Fibroblast of lung (primary cell): ENCODE data around the gene ST8SIA6. TPM values are rescaled to one million over a fixed set of nuclear protein-coding genes. Genes with fewer than 3 reads are reported as not detected.

Experiments
- DNase-seq, 2 donors: peaks; one replicate each; pipeline versions ENCODE4 v3.0.0 to v3.0.0-alpha.2; 2010; ENCODE audit warnings: low read depth in 2 of 2
- H2AFZ ChIP-seq: 2 replicates; pipeline ENCODE4 v1.5.1; 2012; ENCODE audit warnings: low read length, control low read depth, inconsistent platforms
- H3K27ac ChIP-seq: 2 replicates; pipeline ENCODE4 v1.5.1; 2011; ENCODE audit warnings: low read length, control low read depth; ENCODE audit not compliant: insufficient read depth
- H3K27me3 ChIP-seq: 2 replicates; pipeline ENCODE4 v1.5.1; 2011; ENCODE audit warnings: mild to moderate bottlenecking, low read length; ENCODE audit not compliant: control insufficient read depth, insufficient read depth
- H3K36me3 ChIP-seq: 2 replicates; pipeline ENCODE4 v1.5.1; 2011; ENCODE audit warnings: low read length; ENCODE audit not compliant: control insufficient read depth, insufficient read depth
- H3K4me1 ChIP-seq: 2 replicates; pipeline ENCODE4 v1.5.1; 2011; ENCODE audit warnings: low read length; ENCODE audit not compliant: control insufficient read depth, insufficient read depth; ENCODE audit errors: extremely low read depth
- H3K4me2 ChIP-seq: 2 replicates; pipeline ENCODE4 v1.5.1; 2011; ENCODE audit warnings: low read length, control low read depth; ENCODE audit not compliant: insufficient read depth; ENCODE audit errors: extremely low read depth
- H3K4me3 ChIP-seq, 4 experiments: fragments of 200-600 bp in 1 of 4; sonication (generic) in 1 of 4; replicated peaks in 1 of 4; 2 replicates each; pipeline ENCODE4 v1.5.1; 2011 to 2016; ENCODE audit warnings: low read length in 4 of 4, low read depth in 3 of 4, mild to moderate bottlenecking in 3 of 4, control low read depth in 2 of 4, inconsistent platforms in 1 of 4, mixed read lengths in 1 of 4; ENCODE audit not compliant: insufficient read depth in 1 of 4; ENCODE audit errors: control extremely low read depth in 1 of 4
- H3K79me2 ChIP-seq: 2 replicates; pipeline ENCODE4 v1.5.1; 2012; ENCODE audit warnings: mild to moderate bottlenecking, low read length, inconsistent platforms; ENCODE audit not compliant: control insufficient read depth, insufficient read depth
- H3K9ac ChIP-seq: 2 replicates; pipeline ENCODE4 v1.5.1; 2011; ENCODE audit warnings: mild to moderate bottlenecking, low read length, control low read depth; ENCODE audit not compliant: insufficient read depth
- H3K9me3 ChIP-seq: 2 replicates; pipeline ENCODE4 v1.5.1; 2012; ENCODE audit warnings: low read depth, low read length; ENCODE audit not compliant: control insufficient read depth, insufficient read depth
- H4K20me1 ChIP-seq: 2 replicates; pipeline ENCODE4 v1.5.1; 2011; ENCODE audit warnings: low read length; ENCODE audit not compliant: control insufficient read depth, insufficient read depth; ENCODE audit errors: extremely low read depth
- CTCF ChIP-seq, 2 donors: IDR thresholded peaks in 1 of 2; conservative IDR thresholded peaks in 1 of 2; 1 replicate in 1 of 2; 2 replicates in 1 of 2; pipeline ENCODE4 v1.5.1; 2011 to 2012; ENCODE audit warnings: low read length in 2 of 2, control low read depth in 1 of 2, inconsistent platforms in 1 of 2, low read depth in 1 of 2, mild to moderate bottlenecking in 1 of 2
- EZH2 ChIP-seq: IDR thresholded peaks from 2 replicates; pipeline ENCODE4 v1.5.1; 2012; ENCODE audit warnings: low read length, control low read depth, mild to moderate bottlenecking; ENCODE audit errors: missing control alignments
- polyA plus RNA-seq, 2 donors: library from polyadenylated mRNA; depleted of rRNA in 1 of 2; stranded (reverse) in 1 of 2; unstranded in 1 of 2; fragments of >200 nt; gene quantifications; 2 replicates each; pipeline ENCODE4 v1.2.1, GENCODE V29; 2011 to 2012; ENCODE audit warnings: missing spikeins in 1 of 2
- total RNA-seq: library from RNA; depleted of rRNA; stranded (reverse); fragments of >200 nt; gene quantifications from 2 replicates; pipeline ENCODE4 v1.2.1, GENCODE V29; 2014

ST8SIA6 gene
- total and polyA plus RNA-seq, 2 donors (not counting 1 experiment from before 2014, with no cell fraction given), result under 0.01 to 0.05 TPM

DNA sequence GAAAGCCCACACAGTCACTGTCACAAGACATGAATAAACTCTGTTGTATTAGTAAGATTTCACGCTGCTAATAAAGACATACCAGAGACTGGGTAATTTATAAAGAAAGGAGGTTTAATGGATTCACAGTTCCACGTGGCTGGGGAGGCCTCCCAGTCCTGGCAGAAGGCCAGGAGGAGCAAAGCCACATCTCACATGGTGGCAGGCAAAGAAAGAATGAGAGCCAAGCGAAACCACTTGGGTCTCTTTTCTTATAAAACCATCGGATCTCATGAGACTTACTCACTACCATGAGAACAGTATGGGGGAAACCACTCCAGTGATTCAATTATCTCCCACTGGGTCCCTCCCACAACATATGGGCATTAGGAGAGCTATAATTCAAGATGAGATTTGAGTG is 110.2 kb downstream of the ST8SIA6 start:
- Histone ChIP-seq H3K4me1 (peaks cover 4% of the 10 kb centered on the region), H3K9me3 (no peaks in the 10 kb centered on the region), H3K36me3 (no peaks in the 10 kb centered on the region), H3K9ac (no peak overlapping the region), H4K20me1 (no peaks in the 10 kb centered on the region), H2AFZ (no peak overlapping the region), H3K4me3 (no peak overlapping the region), H3K4me2 (no peak overlapping the region), H3K79me2 (no peaks in the 10 kb centered on the region), H3K27me3 (no peaks in the 10 kb centered on the region), H3K27ac (no peak overlapping the region)
- TF ChIP-seq EZH2 (no peak), CTCF (conservative IDR thresholded peaks at IDR 0.05 in 1 of 2, IDR thresholded peaks at IDR 0.05 in 1 of 2; ENCODE audit: low read depth in 1 of 2, low read length in 2 of 2) (no peak)
- DNase-seq, result peak in 1 of 2 donors; percentile 22

DNA sequence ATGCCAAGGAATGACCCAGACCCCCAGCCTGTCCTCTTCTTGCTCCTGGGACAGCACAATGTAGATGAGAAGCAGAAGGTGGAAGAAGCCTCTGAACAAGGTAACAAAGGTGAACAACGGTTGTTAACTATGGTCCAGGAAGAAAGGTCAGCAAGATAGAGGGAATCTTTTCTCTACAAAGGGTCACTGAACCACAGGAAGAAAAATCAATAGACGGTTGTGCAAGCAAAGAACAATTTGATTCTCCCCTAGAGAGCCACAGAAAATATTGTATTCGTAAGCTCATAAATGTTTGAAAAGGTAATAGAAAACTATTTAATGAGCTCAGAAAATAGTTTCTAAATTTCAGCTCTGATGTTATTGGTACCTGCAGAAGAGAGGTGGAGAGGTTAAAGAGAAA is 111.3 kb downstream of the ST8SIA6 start:
- DNase-seq, result no peak
- H3K79me2 ChIP-seq, result no peaks in the 10 kb centered on the region
- no peak overlapping the region for H3K27ac ChIP-seq
- H3K9me3 ChIP-seq, result no peaks in the 10 kb centered on the region
- H3K9ac ChIP-seq, result no peak overlapping the region
- H3K4me3 ChIP-seq, result no peak overlapping the region
- H3K36me3 ChIP-seq, result no peaks in the 10 kb centered on the region
- no peak for TF ChIP-seq EZH2
- TF ChIP-seq CTCF (conservative IDR thresholded peaks at IDR 0.05 in 1 of 2, IDR thresholded peaks at IDR 0.05 in 1 of 2; ENCODE audit: low read depth in 1 of 2, low read length in 2 of 2), result no peak
- H4K20me1 ChIP-seq, result no peaks in the 10 kb centered on the region
- H3K27me3 ChIP-seq, result no peaks in the 10 kb centered on the region
- no peak overlapping the region for H3K4me2 ChIP-seq
- H2AFZ ChIP-seq, result no peak overlapping the region
- no peaks in the 10 kb centered on the region for H3K4me1 ChIP-seq

GRCh38 chr10:17340144-17340829 is 114.1 kb downstream of the ST8SIA6 start:
- H3K4me1 ChIP-seq, result no peaks in the 10 kb centered on the region
- H4K20me1 ChIP-seq, result no peaks in the 10 kb centered on the region
- no peak overlapping the region for H3K27ac ChIP-seq
- no peaks in the 10 kb centered on the region for H3K79me2 ChIP-seq
- H3K27me3 ChIP-seq, result no peaks in the 10 kb centered on the region
- no peaks in the 10 kb centered on the region for H3K9me3 ChIP-seq
- H3K36me3 ChIP-seq, result no peaks in the 10 kb centered on the region
- H2AFZ ChIP-seq, result no peak overlapping the region
- H3K9ac ChIP-seq, result no peak overlapping the region
- no peak for TF ChIP-seq EZH2
- TF ChIP-seq CTCF (conservative IDR thresholded peaks at IDR 0.05 in 1 of 2, IDR thresholded peaks at IDR 0.05 in 1 of 2; ENCODE audit: low read depth in 1 of 2, low read length in 2 of 2), result no peak
- DNase-seq, result no peak
- H3K4me3 ChIP-seq, result no peak overlapping the region
- H3K4me2 ChIP-seq, result no peak overlapping the region
